HG02623 (cell line): ENCODE results near the gene EEF2KMT.

Experiments
- ATAC-seq: cut with Tn5 transposase; IDR thresholded peaks from one replicate; pipeline ENCODE4 v1.9.1; 2021; ENCODE audit warnings: moderate library complexity; ENCODE audit not compliant: unreplicated experiment

The EEF2KMT gene

GRCh38 chr16:5042574-5043171, 54.9 kb downstream of the EEF2KMT start:
- no peak for ATAC-seq

- no peak for ATAC-seq
Measured at GRCh38 chr16:5041600-5042133, 55.9 kb downstream of the EEF2KMT start.

GRCh38 chr16:5040451-5040850, 57.1 kb downstream of the EEF2KMT start:
- no peak for ATAC-seq

GRCh38 chr16:5036228-5037156, 61.1 kb downstream of the EEF2KMT start:
- no peak for ATAC-seq

GRCh38 chr16:5035909-5036227, 61.7 kb downstream of the EEF2KMT start:
- no peak for ATAC-seq
